B cell (primary cell): ENCODE data around the gene PDE3B. TPM values are rescaled to one million over a fixed set of nuclear protein-coding genes. Genes with fewer than 3 reads are reported as not detected.

Source experiments
- ATAC-seq: fragments of 200-7000 bp; cut with Tn5 transposase; one replicate; pipeline ENCODE4 v1.10.0; 2021; ENCODE audit warnings: low read depth, mild to moderate bottlenecking, moderate number of reproducible peaks, moderate library complexity
- CTCF ChIA-PET: fragments of 350-600 bp; sonication (Branson Sonifier 250); formaldehyde crosslinking; loops from one replicate; lab custom pipeline; 2021; ENCODE audit warnings: antibody characterized with exemption, inconsistent platforms; lab: Charles Lee
- POLR2A ChIA-PET: fragments of 350-600 bp; sonication (Branson Sonifier 250); formaldehyde crosslinking; loops from one replicate; lab custom pipeline; 2021; ENCODE audit warnings: antibody characterized with exemption; lab: Charles Lee
- DNase-seq: peaks from one replicate; pipeline ENCODE4 v3.0.0; 2013
- H2AFZ ChIP-seq: 2 replicates; pipeline ENCODE4 v1.6.1; 2012; ENCODE audit warnings: mild to moderate bottlenecking, low read depth, low read length; ENCODE audit not compliant: insufficient read depth, poor library complexity, severe bottlenecking
- H3K27ac ChIP-seq, 2 donors: 1 replicate in 1 of 2; 2 replicates in 1 of 2; pipeline ENCODE4 v1.5.1; 2012 to 2013; ENCODE audit warnings: low read length in 2 of 2, mild to moderate bottlenecking in 2 of 2, moderate library complexity in 1 of 2
- H3K27me3 ChIP-seq, 4 experiments: fragments of 200-600 bp in 1 of 4; sonication (generic) in 1 of 4; replicated peaks in 1 of 4; 1 replicate in 2 of 4; 2 replicates in 2 of 4; pipeline versions ENCODE4 v1.6.1 to v1.7.0; 2013 to 2016; ENCODE audit warnings: low read length in 3 of 4, mild to moderate bottlenecking in 2 of 4, mixed read lengths in 1 of 4, moderate library complexity in 1 of 4; ENCODE audit not compliant: insufficient read depth in 4 of 4, control insufficient read depth in 3 of 4; ENCODE audit errors: control extremely low read depth in 1 of 4
- H3K36me3 ChIP-seq, 2 experiments: replicated peaks in 1 of 2; 1 replicate in 1 of 2; 2 replicates in 1 of 2; pipeline versions ENCODE4 v1.6.1 to v1.7.1; 2013; ENCODE audit warnings: low read length in 1 of 2; ENCODE audit not compliant: insufficient read depth in 2 of 2, control insufficient read depth in 1 of 2; ENCODE audit errors: control extremely low read depth in 1 of 2, extremely low read depth in 1 of 2
- H3K4me1 ChIP-seq, 2 donors: fragments of 200-600 bp in 1 of 2; sonication (generic) in 1 of 2; 1 replicate in 1 of 2; 2 replicates in 1 of 2; pipeline versions ENCODE4 v1.5.1 to v1.6.1; 2013 to 2017; ENCODE audit warnings: low read length in 2 of 2; ENCODE audit not compliant: control insufficient read depth in 2 of 2, insufficient read depth in 2 of 2
- H3K4me2 ChIP-seq: replicated peaks from 2 replicates; pipeline ENCODE3; 2012; ENCODE audit warnings: mild to moderate bottlenecking, low read depth, low read length; ENCODE audit not compliant: poor library complexity, severe bottlenecking
- H3K4me3 ChIP-seq, 5 experiments: fragments of 200-600 bp in 1 of 5; sonication (generic) in 1 of 5; 1 replicate in 3 of 5; 2 replicates in 2 of 5; pipeline versions ENCODE4 v1.5.1 to v1.7.0; 2011 to 2016; ENCODE audit warnings: low read length in 4 of 5, mild to moderate bottlenecking in 4 of 5, low read depth in 2 of 5, control low read depth in 1 of 5, moderate library complexity in 1 of 5; ENCODE audit not compliant: insufficient read depth in 1 of 5; ENCODE audit errors: control extremely low read depth in 1 of 5, extremely low read depth in 1 of 5
- H3K79me2 ChIP-seq: fragments of 200-600 bp; sonication (generic); one replicate; pipeline ENCODE4 v1.6.0; 2016; ENCODE audit warnings: low read length; ENCODE audit not compliant: control insufficient read depth, insufficient read depth
- H3K9ac ChIP-seq: fragments of 200-600 bp; sonication (generic); 2 replicates; pipeline ENCODE4 v1.6.1; 2017; ENCODE audit warnings: mild to moderate bottlenecking, low read length, moderate library complexity
- H3K9me3 ChIP-seq, 3 donors: one replicate each; pipeline versions ENCODE4 v1.6.1 to v1.7.1; 2013; ENCODE audit warnings: low read length in 2 of 3; ENCODE audit not compliant: control insufficient read depth in 2 of 3, insufficient read depth in 1 of 3; ENCODE audit errors: control extremely low read depth in 1 of 3
- H4K20me1 ChIP-seq: 2 replicates; pipeline ENCODE4 v1.6.0; 2012; ENCODE audit warnings: mild to moderate bottlenecking, low read length; ENCODE audit not compliant: insufficient read depth, control insufficient read depth, poor library complexity, severe bottlenecking
- H3K27ac Mint-ChIP-seq: one replicate; pipeline ENCODE4 v1.8.0; 2021; ENCODE audit warnings: mixed read lengths
- H3K27me3 Mint-ChIP-seq: one replicate; pipeline ENCODE4 v1.8.0; 2021; ENCODE audit warnings: mixed read lengths
- H3K4me1 Mint-ChIP-seq: one replicate; pipeline ENCODE4 v1.8.0; 2021; ENCODE audit warnings: mixed read lengths
- H3K4me3 Mint-ChIP-seq: one replicate; pipeline ENCODE4 v1.8.0; 2021; ENCODE audit warnings: mixed read lengths
- H3K9me3 Mint-ChIP-seq: one replicate; pipeline ENCODE4 v1.8.0; 2022; ENCODE audit warnings: mixed read lengths; ENCODE audit not compliant: insufficient read depth
- EZH2 ChIP-seq: IDR thresholded peaks from 2 replicates; pipeline ENCODE4 v1.6.1; 2012; ENCODE audit warnings: borderline replicate concordance, low read depth, mild to moderate bottlenecking, moderate library complexity, low read length; ENCODE audit not compliant: insufficient read depth, poor library complexity, severe bottlenecking
- WGBS: methylation state at CpG from one replicate; pipeline ENCODE4 v1.1.5; 2013; ENCODE audit warnings: missing lambda C conversion rate; ENCODE audit not compliant: insufficient coverage; 5-methylcytosine and 5-hydroxymethylcytosine counted together
- intact Hi-C: fragments of 100-400 bp; cut with micrococcal nuclease; formaldehyde crosslinking; loops from one replicate; pipeline ENCODE4 v1.10.0; 2022
- polyA plus RNA-seq: library from polyadenylated mRNA; depleted of rRNA; stranded (reverse); fragments of >200 nt; gene quantifications from 2 replicates; pipeline ENCODE4 v1.2.3, GENCODE V29; 2012
- total RNA-seq, 2 donors: library from RNA; stranded (reverse); fragments of 120-200 nt in 1 of 2; gene quantifications; 1 replicate in 1 of 2; 2 replicates in 1 of 2; pipeline versions ENCODE4 v1.2.3 to v1.2.4, GENCODE V29; 2013 to 2022
- TF ChIP-seq, protein P1 (sequence below): fragments of 200-600 bp; IDR thresholded peaks from one replicate; pipeline ENCODE4 v1.8.0; 2022; ENCODE audit warnings: antibody characterized with exemption, mild to moderate bottlenecking

PDE3B gene
- total and polyA plus RNA-seq, 2 donors (not counting 1 experiment from before 2014, with no cell fraction given): 1.0 to 60.7 TPM

GRCh38 chr11:14875163-14875562 is 231.6 kb downstream of the PDE3B start:
- no peak for DNase-seq
- Histone ChIP-seq H3K36me3 (peaks cover 0 to 4% of the 10 kb centered on the region in 2 experiments), H4K20me1 (no peaks in the 10 kb centered on the region), H3K4me2 (no peak overlapping the region), H3K4me1 (peaks cover 0 to 2% of the 10 kb centered on the region in 2 donors), H3K79me2 (no peaks in the 10 kb centered on the region), H3K9ac (no peak overlapping the region), H3K9me3 (no peaks in the 10 kb centered on the region), H3K27ac (no peak overlapping the region), H2AFZ (no peak overlapping the region), H3K27me3 (no peaks in the 10 kb centered on the region), H3K4me3 (no peak overlapping the region)
- no peak overlapping the region for H3K4me3 Mint-ChIP-seq
- CTCF ChIA-PET: no interaction called here
- no peaks in the 10 kb centered on the region for H3K27me3 Mint-ChIP-seq
- TF ChIP-seq, protein P1, sequence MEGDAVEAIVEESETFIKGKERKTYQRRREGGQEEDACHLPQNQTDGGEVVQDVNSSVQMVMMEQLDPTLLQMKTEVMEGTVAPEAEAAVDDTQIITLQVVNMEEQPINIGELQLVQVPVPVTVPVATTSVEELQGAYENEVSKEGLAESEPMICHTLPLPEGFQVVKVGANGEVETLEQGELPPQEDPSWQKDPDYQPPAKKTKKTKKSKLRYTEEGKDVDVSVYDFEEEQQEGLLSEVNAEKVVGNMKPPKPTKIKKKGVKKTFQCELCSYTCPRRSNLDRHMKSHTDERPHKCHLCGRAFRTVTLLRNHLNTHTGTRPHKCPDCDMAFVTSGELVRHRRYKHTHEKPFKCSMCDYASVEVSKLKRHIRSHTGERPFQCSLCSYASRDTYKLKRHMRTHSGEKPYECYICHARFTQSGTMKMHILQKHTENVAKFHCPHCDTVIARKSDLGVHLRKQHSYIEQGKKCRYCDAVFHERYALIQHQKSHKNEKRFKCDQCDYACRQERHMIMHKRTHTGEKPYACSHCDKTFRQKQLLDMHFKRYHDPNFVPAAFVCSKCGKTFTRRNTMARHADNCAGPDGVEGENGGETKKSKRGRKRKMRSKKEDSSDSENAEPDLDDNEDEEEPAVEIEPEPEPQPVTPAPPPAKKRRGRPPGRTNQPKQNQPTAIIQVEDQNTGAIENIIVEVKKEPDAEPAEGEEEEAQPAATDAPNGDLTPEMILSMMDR: no peak
- no peak for TF ChIP-seq EZH2
- no CpG with 5 or more reads among the region's 5 CpGs for WGBS
- no peak for ATAC-seq
- peaks cover 12% of the 10 kb centered on the region for H3K4me1 Mint-ChIP-seq
- H3K27ac Mint-ChIP-seq: no peak overlapping the region
- no peaks in the 10 kb centered on the region for H3K9me3 Mint-ChIP-seq
- POLR2A ChIA-PET: no interaction called here
- intact Hi-C loops: no loop called here

GRCh38 chr11:14881576-14882193 is 238.1 kb downstream of the PDE3B start:
- Mint-ChIP-seq H3K4me1 (peaks cover 24% of the 10 kb centered on the region), H3K9me3 (no peaks in the 10 kb centered on the region), H3K4me3 (no peak overlapping the region), H3K27ac (no peak overlapping the region), H3K27me3 (no peaks in the 10 kb centered on the region)
- POLR2A ChIA-PET: no interaction called here
- no peak overlapping the region for H3K4me3 ChIP-seq
- peaks cover 5 to 9% of the 10 kb centered on the region in 2 donors for H3K4me1 ChIP-seq
- no peaks in the 10 kb centered on the region for H3K27me3 ChIP-seq
- 83% methylated on average over 1 of the region's 2 CpGs for WGBS
- no peak overlapping the region for H3K9ac ChIP-seq
- intact Hi-C loops: no loop called here
- no peaks in the 10 kb centered on the region for H3K79me2 ChIP-seq
- DNase-seq (no peak), ATAC-seq (no peak)
- H3K9me3 ChIP-seq: no peaks in the 10 kb centered on the region
- CTCF ChIA-PET: interaction anchor here (1.4 to 3.9 kb wide), 3 partner anchors 10 to 238 kb away, joined by 3 to 14 read pairs (median 4); partner anchors contain the start of genes CYP2R1 and PDE3B
- TF ChIP-seq EZH2: no peak
- TF ChIP-seq, protein P1: no peak
- H3K36me3 ChIP-seq: peaks cover 0 to 5% of the 10 kb centered on the region in 2 experiments
- peaks cover 6% of the 10 kb centered on the region for H4K20me1 ChIP-seq
- H3K27ac ChIP-seq: no peak overlapping the region
- no peak overlapping the region for H3K4me2 ChIP-seq
- H2AFZ ChIP-seq: no peak overlapping the region
